Measurements from ENCODE around the gene SARS1.
A peak's percentile ranks its signal among the peaks of the same experiment; 100 is the strongest.
"Not testable (repeated sequence)": the region's sequence is repeated elsewhere in the genome, so short reads cannot be mapped to it uniquely, and the experiment has no call there.

SARS1 gene

GRCh38 chr1:109213824-109214693 lies at the start of gene SARS1:
SARS1 (plus strand) TSS chr1:109213918; CDS start chr1:109213993, 75 bp downstream.
- TF ChIP-seq CTCF (IDR thresholded peaks at IDR 0.05; ENCODE audit: insufficient read depth, low read length, missing control alignments), result no peak
- no peak for DNase-seq (ENCODE audit: low read depth, low spot score)
- ChIA-PET POLR2A (interaction anchor here (0.9 to 2.5 kb wide), 10 partner anchors 11 to 269 kb away, joined by 3 to 18 read pairs (median 5); partner anchors contain the start of genes ATXN7L2, CELSR2 and SORT1), CTCF (interaction anchor here (0.9 to 6.4 kb wide), 14 partner anchors 8 to 318 kb away, joined by 3 to 100 read pairs (median 4); a partner anchor contains a TSS)
- peak within 1 kb of the TSS; percentile 98 for H3K4me3 ChIP-seq (ENCODE audit: low read depth, low read length)

GRCh38 chr1:109164538-109164937 lies 49.2 kb upstream of the SARS1 start:
- ChIA-PET POLR2A (no interaction called here), CTCF (interaction anchor here (0.9 to 1.4 kb wide), 2 partner anchors 29 to 52 kb away, joined by 3 read pairs; a partner anchor contains a TSS)
- TF ChIP-seq CTCF (IDR thresholded peaks at IDR 0.05; ENCODE audit: insufficient read depth, low read length, missing control alignments), result no peak
- H3K4me3 ChIP-seq (ENCODE audit: low read depth, low read length), result no peak overlapping the region
- DNase-seq (ENCODE audit: low read depth, low spot score), result no peak

- ChIA-PET CTCF (interaction anchor here (2.2 kb wide), 1 partner anchor 54 kb away, joined by 4 read pairs; no protein-coding TSS in a partner anchor), POLR2A (interaction anchor here (0.8 kb wide), 1 partner anchor 30 kb away, joined by 3 read pairs; no protein-coding TSS in a partner anchor)
- DNase-seq (ENCODE audit: low read depth, low spot score), result no peak
- no peak overlapping the region for H3K4me3 ChIP-seq (ENCODE audit: low read depth, low read length)
- TF ChIP-seq CTCF (IDR thresholded peaks at IDR 0.05; ENCODE audit: insufficient read depth, low read length, missing control alignments), result no peak
Observed at GRCh38 chr1:109167001-109167506, 46.7 kb upstream of the SARS1 start.

- TF ChIP-seq CTCF (IDR thresholded peaks at IDR 0.05; ENCODE audit: insufficient read depth, low read length, missing control alignments), result no peak
- no peak for DNase-seq (ENCODE audit: low read depth, low spot score)
- CTCF ChIA-PET, result interaction anchor here (0.9 to 1.5 kb wide), 2 partner anchors 24 to 31 kb away, joined by 3 to 4 read pairs; no protein-coding TSS in a partner anchor
- POLR2A ChIA-PET, result no interaction called here
- H3K4me3 ChIP-seq (ENCODE audit: low read depth, low read length), result no peak overlapping the region
Observed at GRCh38 chr1:109170035-109170764, 43.5 kb upstream of the SARS1 start.

GRCh38 chr1:109171646-109172045 lies 42.1 kb upstream of the SARS1 start:
- POLR2A ChIA-PET, result interaction anchor here (0.7 to 1.3 kb wide), 2 partner anchors 9 to 17 kb away, joined by 3 to 4 read pairs; no protein-coding TSS in a partner anchor

GRCh38 chr1:109176349-109176748 lies 37.4 kb upstream of the SARS1 start:
- H3K4me3 ChIP-seq (ENCODE audit: low read depth, low read length); POLR2A ChIA-PET; DNase-seq (ENCODE audit: low read depth, low spot score); CTCF ChIA-PET: not testable (repeated sequence)

More at GRCh38 chr1:109171646-109172045, 42.1 kb upstream of the SARS1 start:
- no peak for TF ChIP-seq CTCF (IDR thresholded peaks at IDR 0.05; ENCODE audit: insufficient read depth, low read length, missing control alignments)
- no peak overlapping the region for H3K4me3 ChIP-seq (ENCODE audit: low read depth, low read length)
- no peak for DNase-seq (ENCODE audit: low read depth, low spot score)
- CTCF ChIA-PET, result interaction anchor here (0.9 to 1.0 kb wide), 3 partner anchors 9 to 71 kb away, joined by 3 to 5 read pairs (median 3); no protein-coding TSS in a partner anchor

GRCh38 chr1:109180715-109181084 lies 33.0 kb upstream of the SARS1 start:
- not testable (repeated sequence) for DNase-seq (ENCODE audit: low read depth, low spot score); H3K4me3 ChIP-seq (ENCODE audit: low read depth, low read length)
- CTCF ChIA-PET, result interaction anchor here (0.9 to 2.6 kb wide), 3 partner anchors 12 to 219 kb away, joined by 4 to 11 read pairs (median 7); no protein-coding TSS in a partner anchor
- POLR2A ChIA-PET, result interaction anchor here (0.7 to 1.0 kb wide), 2 partner anchors 10 to 81 kb away, joined by 3 to 8 read pairs; no protein-coding TSS in a partner anchor
